ENCODE data around the gene CCNT2. TPM values are rescaled to one million over a fixed set of nuclear protein-coding genes. Genes with fewer than 3 reads are reported as not detected.

Gene CCNT2
- total RNA-seq, 1 donor from 2014 or later: 20.9 TPM

Other genes with a start within 250 kb of the CCNT2 start
- gene TMEM163, start 199.8 kb upstream of the CCNT2 start, total RNA-seq: 0.40 TPM
- gene ACMSD, start 80.2 kb upstream of the CCNT2 start, total RNA-seq: not detected
- gene MAP3K19, start 128.6 kb downstream of the CCNT2 start, total RNA-seq: not detected
- 53.2 TPM for gene RAB3GAP1, start 133.5 kb downstream of the CCNT2 start, total RNA-seq

All from left ventricle myocardium superior (tissue), 1 donor.